Keratinocyte (primary cell): ENCODE measurements around the gene NFIC.

Source experiments
- CTCF ChIP-seq, 3 experiments: IDR thresholded peaks in 1 of 3; conservative IDR thresholded peaks in 1 of 3; optimal IDR thresholded peaks in 1 of 3; 2 replicates in 2 of 3; 3 replicates in 1 of 3; pipeline versions ENCODE3 to v1.5.1; 2011; ENCODE audit warnings: low read length in 3 of 3, mild to moderate bottlenecking in 3 of 3, moderate library complexity in 2 of 3, control low read depth in 1 of 3, inconsistent platforms in 1 of 3; ENCODE audit not compliant: insufficient read depth in 2 of 3; ENCODE audit errors: extremely low read depth in 1 of 3
- EZH2 ChIP-seq: IDR thresholded peaks from one replicate; pipeline ENCODE4 v1.6.1; 2012; ENCODE audit warnings: inconsistent platforms, mild to moderate bottlenecking, low read length, moderate library complexity

GRCh38 chr19:3452171-3452941 lies 86.0 kb downstream of the NFIC start:
- TF ChIP-seq CTCF (optimal IDR thresholded peaks at IDR 0.05 in 1 of 3, IDR thresholded peaks at IDR 0.05 in 1 of 3, conservative IDR thresholded peaks at IDR 0.05 in 1 of 3; ENCODE audit: extremely low read depth in 1 of 3, insufficient read depth in 2 of 3, low read length in 3 of 3) (no peak), EZH2 (no peak)
